ENCODE measurements around the gene BCAR1. TPM values are rescaled to one million over a fixed set of nuclear protein-coding genes. Genes with fewer than 3 reads are reported as not detected.

Gene BCAR1
- total and polyA plus RNA-seq, 2 of the 13 experiments (the other 11 are each of a cell fraction or from before 2014, with no cell fraction given): 48.1 to 51.7 TPM

DNA sequence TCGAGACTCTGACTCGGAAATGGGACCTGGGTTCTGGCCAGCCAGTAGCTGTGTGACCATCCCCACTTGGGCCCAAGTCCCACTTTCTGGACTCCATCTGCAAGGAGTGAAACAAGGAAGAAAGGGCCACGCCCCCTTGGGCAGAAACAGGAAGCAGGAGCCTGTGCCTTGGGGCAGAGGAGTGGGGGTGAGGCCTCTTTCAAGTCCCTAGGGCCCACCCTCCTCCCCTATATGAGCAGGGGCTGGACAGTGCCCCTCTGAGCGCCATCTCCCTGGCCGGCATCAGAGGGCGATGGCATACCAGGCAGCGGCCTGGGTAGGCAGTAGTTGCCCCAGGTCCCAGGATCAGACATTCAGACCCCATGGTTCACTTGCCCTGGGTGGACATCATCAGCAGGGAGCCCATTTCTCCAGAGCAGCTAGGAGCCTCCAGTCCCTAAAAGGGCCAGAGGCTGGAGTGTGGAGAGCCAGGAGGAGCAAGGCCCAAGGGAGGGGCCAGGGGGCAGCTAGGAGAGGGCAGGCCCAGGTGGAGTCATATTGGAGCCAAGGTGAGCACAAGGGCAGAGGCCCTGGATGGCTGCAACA, 7.1 kb downstream of the BCAR1 start (continued):
- TF ChIP-seq POLR2AphosphoS2 (IDR thresholded peaks at IDR 0.05; ENCODE audit: low read depth, low read length): no peak
- TF ChIP-seq ZNF878 (CRISPR knock-in tag; IDR thresholded peaks at IDR 0.05): no peak
- TF ChIP-seq, protein P1, sequence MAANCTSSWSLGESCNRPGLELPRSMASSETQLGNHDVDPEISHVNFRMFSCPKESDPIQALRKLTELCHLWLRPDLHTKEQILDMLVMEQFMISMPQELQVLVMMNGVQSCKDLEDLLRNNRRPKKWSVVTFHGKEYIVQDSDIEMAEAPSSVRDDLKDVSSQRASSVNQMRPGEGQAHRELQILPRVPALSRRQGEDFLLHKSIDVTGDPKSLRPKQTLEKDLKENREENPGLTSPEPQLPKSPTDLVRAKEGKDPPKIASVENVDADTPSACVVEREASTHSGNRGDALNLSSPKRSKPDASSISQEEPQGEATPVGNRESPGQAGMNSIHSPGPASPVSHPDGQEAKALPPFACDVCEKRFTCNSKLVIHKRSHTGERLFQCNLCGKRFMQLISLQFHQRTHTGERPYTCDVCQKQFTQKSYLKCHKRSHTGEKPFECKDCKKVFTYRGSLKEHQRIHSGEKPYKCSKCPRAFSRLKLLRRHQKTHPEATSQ (CRISPR knock-in tag; IDR thresholded peaks at IDR 0.05; ENCODE audit: borderline replicate concordance): peak; percentile 46; the same call in 1 of the 2 replicates
- no peak; the same call in 1 of the 2 replicates for TF ChIP-seq SALL2 (CRISPR knock-in tag; IDR thresholded peaks at IDR 0.05)
- TF ChIP-seq PHF20 (CRISPR knock-in tag; IDR thresholded peaks at IDR 0.05): peak; percentile 44; the same call in 1 of the 2 replicates
- TF ChIP-seq ZFP1 (CRISPR knock-in tag; IDR thresholded peaks at IDR 0.05): no peak
- no peak for TF ChIP-seq PAXIP1 (CRISPR knock-in tag; conservative IDR thresholded peaks at IDR 0.05)
- TF ChIP-seq CAMTA2 (CRISPR knock-in tag; IDR thresholded peaks at IDR 0.05; ENCODE audit: borderline replicate concordance): no peak
- no peak for TF ChIP-seq ZNF564 (CRISPR knock-in tag; IDR thresholded peaks at IDR 0.05)
- no peak for TF ChIP-seq SNAPC2 (CRISPR knock-in tag; IDR thresholded peaks at IDR 0.05)
- no peak for TF ChIP-seq CREB1 (IDR thresholded peaks at IDR 0.05)
- no peak for TF ChIP-seq CREB1 (CRISPR knock-in tag; IDR thresholded peaks at IDR 0.05)
- no peak for TF ChIP-seq TGIF2 (CRISPR knock-in tag; IDR thresholded peaks at IDR 0.05)
- 0 out of 2 replicates have a peak, but pooled peaks have one; percentile 51 for TF ChIP-seq ZNF138 (CRISPR knock-in tag; IDR thresholded peaks at IDR 0.05; ENCODE audit: low read depth)
- TF ChIP-seq RAD21 (CRISPR knock-in tag; IDR thresholded peaks at IDR 0.05): peak; percentile 29; the same call in 1 of the 2 replicates
- peak; percentile 83; the same call in 1 of the 2 replicates for TF ChIP-seq ZNF225 (CRISPR knock-in tag; IDR thresholded peaks at IDR 0.05)
- TF ChIP-seq SP5 (CRISPR knock-in tag; IDR thresholded peaks at IDR 0.05; ENCODE audit: borderline replicate concordance, low read depth): no peak
- no peak for TF ChIP-seq RAD51 (IDR thresholded peaks at IDR 0.05; ENCODE audit: borderline replicate concordance)
- TF ChIP-seq ZNF556 (CRISPR knock-in tag; IDR thresholded peaks at IDR 0.05; ENCODE audit: borderline replicate concordance): no peak
- no peak for TF ChIP-seq NR1H2 (CRISPR knock-in tag; IDR thresholded peaks at IDR 0.05; ENCODE audit: borderline replicate concordance, low read depth)
- TF ChIP-seq, protein P2, sequence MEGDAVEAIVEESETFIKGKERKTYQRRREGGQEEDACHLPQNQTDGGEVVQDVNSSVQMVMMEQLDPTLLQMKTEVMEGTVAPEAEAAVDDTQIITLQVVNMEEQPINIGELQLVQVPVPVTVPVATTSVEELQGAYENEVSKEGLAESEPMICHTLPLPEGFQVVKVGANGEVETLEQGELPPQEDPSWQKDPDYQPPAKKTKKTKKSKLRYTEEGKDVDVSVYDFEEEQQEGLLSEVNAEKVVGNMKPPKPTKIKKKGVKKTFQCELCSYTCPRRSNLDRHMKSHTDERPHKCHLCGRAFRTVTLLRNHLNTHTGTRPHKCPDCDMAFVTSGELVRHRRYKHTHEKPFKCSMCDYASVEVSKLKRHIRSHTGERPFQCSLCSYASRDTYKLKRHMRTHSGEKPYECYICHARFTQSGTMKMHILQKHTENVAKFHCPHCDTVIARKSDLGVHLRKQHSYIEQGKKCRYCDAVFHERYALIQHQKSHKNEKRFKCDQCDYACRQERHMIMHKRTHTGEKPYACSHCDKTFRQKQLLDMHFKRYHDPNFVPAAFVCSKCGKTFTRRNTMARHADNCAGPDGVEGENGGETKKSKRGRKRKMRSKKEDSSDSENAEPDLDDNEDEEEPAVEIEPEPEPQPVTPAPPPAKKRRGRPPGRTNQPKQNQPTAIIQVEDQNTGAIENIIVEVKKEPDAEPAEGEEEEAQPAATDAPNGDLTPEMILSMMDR (CRISPR knock-in tag; IDR thresholded peaks at IDR 0.05): 0 out of 2 replicates have a peak, but pooled peaks have one; percentile 28
- TF ChIP-seq U2AF1 (optimal IDR thresholded peaks at IDR 0.05; ENCODE audit: low read depth, low read length): no peak
- no peak for TF ChIP-seq ZNF543 (CRISPR knock-in tag; IDR thresholded peaks at IDR 0.05)
- TF ChIP-seq HNRNPL (IDR thresholded peaks at IDR 0.05; ENCODE audit: low read depth, low read length): peak; percentile 69; the same call in 1 of the 2 replicates
- TF ChIP-seq ZNF34 (CRISPR knock-in tag; IDR thresholded peaks at IDR 0.05; ENCODE audit: borderline replicate concordance): 0 out of 2 replicates have a peak, but pooled peaks have one; percentile 8

Measured in HepG2 (cell line).